SH-SY5Y (cell line): ENCODE results near the gene SLC18A3.

ENCODE experiments used
- GATA2 ChIP-seq: IDR thresholded peaks from 2 replicates; pipeline ENCODE4 v1.6.1; 2011; ENCODE audit warnings: mild to moderate bottlenecking, low read depth, low read length
- GATA3 ChIP-seq: IDR thresholded peaks from 2 replicates; pipeline ENCODE4 v1.6.1; 2011; ENCODE audit warnings: low read depth, mild to moderate bottlenecking, low read length, moderate library complexity

DNA sequence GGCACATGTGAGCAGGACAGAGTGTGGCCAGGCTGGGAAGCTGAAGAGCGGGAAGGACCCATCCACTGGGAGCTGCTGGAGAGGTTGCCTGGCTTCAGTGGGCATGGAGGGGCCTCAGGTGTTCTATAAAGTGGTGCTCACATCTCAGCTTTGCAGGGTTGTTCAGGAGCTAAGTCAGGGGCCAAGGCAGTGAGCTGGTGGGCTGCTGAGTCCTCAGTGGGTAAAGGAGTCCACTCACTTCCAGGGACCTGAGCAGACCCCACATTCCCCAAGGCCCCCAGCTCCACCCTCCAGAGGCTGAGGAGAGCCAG is 40.6 kb downstream of the SLC18A3 start:
- TF ChIP-seq GATA3 (no peak), GATA2 (no peak)
